C4-2B (cell line): ENCODE data around the gene GNLY.

ENCODE experiments used
- ZFX ChIP-seq: fragments of 450-650 bp; IDR thresholded peaks from 2 replicates; pipeline ENCODE4 v1.6.1; 2017
- TF ChIP-seq, protein P1 (sequence below): fragments of 450-650 bp; conservative IDR thresholded peaks from 2 replicates; pipeline ENCODE4 v1.5.1; 2017; ENCODE audit warnings: mild to moderate bottlenecking

DNA sequence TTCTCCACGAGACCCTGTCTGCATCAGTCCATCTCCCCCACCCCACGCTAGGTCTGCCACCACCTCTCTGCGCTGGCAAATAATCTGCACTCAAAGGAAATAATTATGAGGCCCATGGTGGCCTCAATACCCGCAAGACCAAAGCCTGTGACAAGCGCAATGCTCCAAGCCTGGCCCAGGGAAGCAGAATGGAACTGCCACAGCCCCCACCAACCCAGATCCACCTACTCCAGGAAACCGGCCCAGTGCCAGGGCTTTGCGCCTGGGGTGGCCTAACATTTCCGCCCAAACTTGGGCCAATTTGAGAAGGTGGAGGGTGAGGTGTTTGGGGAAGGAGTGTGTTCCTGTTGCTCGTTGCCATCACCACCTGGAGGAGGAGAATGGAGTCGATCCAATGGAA lies 33.6 kb downstream of the GNLY start:
- TF ChIP-seq, protein P1, sequence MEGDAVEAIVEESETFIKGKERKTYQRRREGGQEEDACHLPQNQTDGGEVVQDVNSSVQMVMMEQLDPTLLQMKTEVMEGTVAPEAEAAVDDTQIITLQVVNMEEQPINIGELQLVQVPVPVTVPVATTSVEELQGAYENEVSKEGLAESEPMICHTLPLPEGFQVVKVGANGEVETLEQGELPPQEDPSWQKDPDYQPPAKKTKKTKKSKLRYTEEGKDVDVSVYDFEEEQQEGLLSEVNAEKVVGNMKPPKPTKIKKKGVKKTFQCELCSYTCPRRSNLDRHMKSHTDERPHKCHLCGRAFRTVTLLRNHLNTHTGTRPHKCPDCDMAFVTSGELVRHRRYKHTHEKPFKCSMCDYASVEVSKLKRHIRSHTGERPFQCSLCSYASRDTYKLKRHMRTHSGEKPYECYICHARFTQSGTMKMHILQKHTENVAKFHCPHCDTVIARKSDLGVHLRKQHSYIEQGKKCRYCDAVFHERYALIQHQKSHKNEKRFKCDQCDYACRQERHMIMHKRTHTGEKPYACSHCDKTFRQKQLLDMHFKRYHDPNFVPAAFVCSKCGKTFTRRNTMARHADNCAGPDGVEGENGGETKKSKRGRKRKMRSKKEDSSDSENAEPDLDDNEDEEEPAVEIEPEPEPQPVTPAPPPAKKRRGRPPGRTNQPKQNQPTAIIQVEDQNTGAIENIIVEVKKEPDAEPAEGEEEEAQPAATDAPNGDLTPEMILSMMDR: no peak
- TF ChIP-seq ZFX: no peak
